Measurements from ENCODE around the gene WDFY3. TPM values are rescaled to one million over a fixed set of nuclear protein-coding genes. Genes with fewer than 3 reads are reported as not detected.

Gene WDFY3
- total RNA-seq, 1 donor from 2014 or later = 267 TPM

DNA sequence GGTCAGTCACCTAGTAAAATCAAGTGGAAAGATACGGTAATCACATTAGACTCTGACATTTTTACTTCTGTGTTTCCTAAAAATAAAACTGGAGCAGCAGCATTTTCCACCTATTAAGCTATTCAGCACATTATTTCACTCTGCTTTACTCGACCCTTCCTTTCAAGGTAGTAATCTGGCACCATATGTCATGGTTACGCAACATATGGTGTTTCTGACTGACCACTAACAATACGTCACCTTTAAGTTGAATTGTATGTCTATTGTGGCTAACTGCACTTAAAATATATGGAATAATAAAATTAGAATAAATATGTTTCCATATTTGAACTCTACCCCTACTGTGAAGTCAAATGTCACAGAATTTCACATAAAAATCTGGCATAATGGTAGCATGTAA, 214.8 kb downstream of the WDFY3 start:
- TF ChIP-seq, protein P1, sequence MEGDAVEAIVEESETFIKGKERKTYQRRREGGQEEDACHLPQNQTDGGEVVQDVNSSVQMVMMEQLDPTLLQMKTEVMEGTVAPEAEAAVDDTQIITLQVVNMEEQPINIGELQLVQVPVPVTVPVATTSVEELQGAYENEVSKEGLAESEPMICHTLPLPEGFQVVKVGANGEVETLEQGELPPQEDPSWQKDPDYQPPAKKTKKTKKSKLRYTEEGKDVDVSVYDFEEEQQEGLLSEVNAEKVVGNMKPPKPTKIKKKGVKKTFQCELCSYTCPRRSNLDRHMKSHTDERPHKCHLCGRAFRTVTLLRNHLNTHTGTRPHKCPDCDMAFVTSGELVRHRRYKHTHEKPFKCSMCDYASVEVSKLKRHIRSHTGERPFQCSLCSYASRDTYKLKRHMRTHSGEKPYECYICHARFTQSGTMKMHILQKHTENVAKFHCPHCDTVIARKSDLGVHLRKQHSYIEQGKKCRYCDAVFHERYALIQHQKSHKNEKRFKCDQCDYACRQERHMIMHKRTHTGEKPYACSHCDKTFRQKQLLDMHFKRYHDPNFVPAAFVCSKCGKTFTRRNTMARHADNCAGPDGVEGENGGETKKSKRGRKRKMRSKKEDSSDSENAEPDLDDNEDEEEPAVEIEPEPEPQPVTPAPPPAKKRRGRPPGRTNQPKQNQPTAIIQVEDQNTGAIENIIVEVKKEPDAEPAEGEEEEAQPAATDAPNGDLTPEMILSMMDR (IDR thresholded peaks at IDR 0.05; ENCODE audit: partially characterized antibody, unreplicated experiment) = no peak
- peaks cover 19% of the 10 kb centered on the region for H3K4me1 Mint-ChIP-seq (ENCODE audit: low read depth, unreplicated experiment)
- peaks cover 4% of the 10 kb centered on the region for H3K27me3 Mint-ChIP-seq (ENCODE audit: unreplicated experiment)
- H3K4me3 Mint-ChIP-seq (ENCODE audit: unreplicated experiment) = peak overlapping the region; percentile 18
- peak overlapping the region; percentile 82 for H3K27ac Mint-ChIP-seq (ENCODE audit: unreplicated experiment)
- H3K9me3 Mint-ChIP-seq (ENCODE audit: unreplicated experiment) = peaks cover 12% of the 10 kb centered on the region
- no peaks in the 10 kb centered on the region for H3K36me3 Mint-ChIP-seq (ENCODE audit: unreplicated experiment)
- no peak for DNase-seq

- H3K27me3 Mint-ChIP-seq (ENCODE audit: unreplicated experiment) = peaks cover 4% of the 10 kb centered on the region
- no peak for DNase-seq
- H3K4me1 Mint-ChIP-seq (ENCODE audit: low read depth, unreplicated experiment) = peaks cover 19% of the 10 kb centered on the region
- H3K9me3 Mint-ChIP-seq (ENCODE audit: unreplicated experiment) = peaks cover 12% of the 10 kb centered on the region
- H3K36me3 Mint-ChIP-seq (ENCODE audit: unreplicated experiment) = no peaks in the 10 kb centered on the region
- peak overlapping the region; percentile 82 for H3K27ac Mint-ChIP-seq (ENCODE audit: unreplicated experiment)
- no peak overlapping the region for H3K4me3 Mint-ChIP-seq (ENCODE audit: unreplicated experiment)
- TF ChIP-seq, protein P1 (IDR thresholded peaks at IDR 0.05; ENCODE audit: partially characterized antibody, unreplicated experiment) = no peak
Measured at GRCh38 chr4:84750960-84751283, 215.6 kb downstream of the WDFY3 start.

DNA sequence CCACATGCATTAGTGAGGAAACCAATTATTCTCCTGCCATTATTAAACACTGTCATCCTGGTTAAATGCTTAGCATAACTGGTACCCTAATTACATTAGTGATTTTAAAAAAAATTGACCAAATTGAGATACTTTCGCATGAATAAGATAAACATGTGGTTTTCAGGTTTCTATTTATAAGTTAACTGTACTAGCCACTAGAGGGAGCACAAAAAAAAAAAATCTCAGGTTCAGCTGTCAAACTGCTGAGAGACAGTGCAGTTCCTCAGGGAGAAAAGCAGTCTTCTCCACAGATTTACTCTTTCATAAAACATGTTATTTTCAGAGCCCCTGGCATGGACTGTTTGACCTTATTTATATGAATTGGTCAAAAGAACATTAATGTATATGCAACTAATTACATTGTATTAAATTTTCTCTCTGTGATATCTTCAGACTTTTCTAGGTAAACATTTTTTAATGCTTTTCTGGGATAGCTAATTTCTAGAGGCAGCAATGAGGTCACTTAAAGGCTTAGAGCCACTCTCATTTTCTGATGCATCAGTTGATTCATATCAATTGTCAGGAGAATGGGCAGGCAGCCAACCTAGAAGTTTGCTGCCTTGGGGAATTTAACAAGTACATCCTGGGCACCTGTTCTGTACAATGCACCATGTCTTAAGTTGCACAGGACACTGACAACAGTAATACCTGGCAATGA, 216.1 kb downstream of the WDFY3 start:
- TF ChIP-seq, protein P1 (IDR thresholded peaks at IDR 0.05; ENCODE audit: partially characterized antibody, unreplicated experiment) = peak; percentile 83
- H3K9me3 Mint-ChIP-seq (ENCODE audit: unreplicated experiment) = peaks cover 12% of the 10 kb centered on the region
- H3K4me3 Mint-ChIP-seq (ENCODE audit: unreplicated experiment) = no peak overlapping the region
- H3K27me3 Mint-ChIP-seq (ENCODE audit: unreplicated experiment) = peaks cover 4% of the 10 kb centered on the region
- peak overlapping the region; percentile 82 for H3K27ac Mint-ChIP-seq (ENCODE audit: unreplicated experiment)
- H3K36me3 Mint-ChIP-seq (ENCODE audit: unreplicated experiment) = no peaks in the 10 kb centered on the region
- DNase-seq = no peak
- peaks cover 19% of the 10 kb centered on the region for H3K4me1 Mint-ChIP-seq (ENCODE audit: low read depth, unreplicated experiment)

DNA sequence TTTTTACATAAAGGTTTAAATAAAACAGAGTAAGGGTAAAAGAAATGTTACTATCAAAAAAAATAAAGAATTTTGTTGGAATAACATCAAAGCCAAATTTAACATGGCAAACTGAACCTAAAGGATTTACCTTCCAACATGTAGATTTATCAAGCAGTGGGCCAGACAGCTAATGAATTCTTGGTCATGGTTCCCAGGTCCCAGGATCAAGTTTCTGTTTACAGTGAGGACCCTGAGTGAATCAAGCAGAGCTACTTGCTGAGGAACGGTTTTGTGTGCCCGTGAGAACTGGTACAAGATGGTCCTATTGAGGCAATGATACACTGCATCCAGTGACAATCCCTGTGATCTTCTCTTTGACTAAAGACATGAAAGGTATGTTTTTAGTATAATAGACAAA, 226.4 kb downstream of the WDFY3 start:
- no peak for DNase-seq
- TF ChIP-seq, protein P1 (IDR thresholded peaks at IDR 0.05; ENCODE audit: partially characterized antibody, unreplicated experiment) = no peak
- no peak overlapping the region for H3K27ac Mint-ChIP-seq (ENCODE audit: unreplicated experiment)
- H3K36me3 Mint-ChIP-seq (ENCODE audit: unreplicated experiment) = peaks cover 8% of the 10 kb centered on the region
- peaks cover 4% of the 10 kb centered on the region for H3K27me3 Mint-ChIP-seq (ENCODE audit: unreplicated experiment)
- H3K4me3 Mint-ChIP-seq (ENCODE audit: unreplicated experiment) = no peak overlapping the region
- peaks cover 10% of the 10 kb centered on the region for H3K4me1 Mint-ChIP-seq (ENCODE audit: low read depth, unreplicated experiment)
- H3K9me3 Mint-ChIP-seq (ENCODE audit: unreplicated experiment) = peaks cover 1% of the 10 kb centered on the region

GRCh38 chr4:84738622-84739021, 227.9 kb downstream of the WDFY3 start:
- Mint-ChIP-seq H3K4me1 (ENCODE audit: low read depth, unreplicated experiment) (peaks cover 10% of the 10 kb centered on the region), H3K4me3 (ENCODE audit: unreplicated experiment) (no peak overlapping the region), H3K36me3 (ENCODE audit: unreplicated experiment) (peaks cover 8% of the 10 kb centered on the region), H3K27ac (ENCODE audit: unreplicated experiment) (peak overlapping the region; percentile 38), H3K9me3 (ENCODE audit: unreplicated experiment) (peaks cover 1% of the 10 kb centered on the region), H3K27me3 (ENCODE audit: unreplicated experiment) (peaks cover 4% of the 10 kb centered on the region)
- DNase-seq = no peak
- TF ChIP-seq, protein P1 (IDR thresholded peaks at IDR 0.05; ENCODE audit: partially characterized antibody, unreplicated experiment) = no peak

All from glutamatergic neuron (in vitro differentiated cells).